NCI-H345 treated with DMSO at 0.1 percent for 48 hours (cell line): ENCODE results near the gene MBD3L2.
"Not testable (repeated sequence)": the region's sequence is repeated elsewhere in the genome, so short reads cannot be mapped to it uniquely, and the experiment has no call there.

Experiments
- DNase-seq: peaks from one replicate; lab custom pipeline; 2025; ENCODE audit not compliant: unreplicated experiment; lab: John Stamatoyannopoulos, UW

The MBD3L2 gene

DNA sequence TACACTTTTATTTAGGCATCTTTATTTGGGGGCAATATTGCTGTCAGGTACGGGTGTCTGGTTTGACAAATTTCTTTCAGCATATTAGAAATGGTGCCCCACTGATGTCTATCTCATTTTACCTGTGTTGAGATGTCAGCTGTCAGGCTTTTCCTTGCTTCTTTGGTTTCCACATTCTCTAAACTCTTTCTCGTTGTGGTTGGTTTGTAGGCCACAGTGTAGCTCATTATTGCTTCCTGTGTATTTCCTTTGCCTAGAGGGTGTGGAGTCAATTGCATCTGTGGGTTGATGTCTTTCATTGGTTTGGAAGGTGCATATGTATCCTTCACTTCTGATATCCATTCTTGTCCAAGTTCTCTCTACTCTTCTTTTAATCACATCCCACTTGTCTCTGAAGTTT is 10.9 kb downstream of the MBD3L2 start:
- DNase-seq: not testable (repeated sequence)

GRCh38 chr19:7063339-7063738 is 14.2 kb downstream of the MBD3L2 start:
- DNase-seq: no peak

DNA sequence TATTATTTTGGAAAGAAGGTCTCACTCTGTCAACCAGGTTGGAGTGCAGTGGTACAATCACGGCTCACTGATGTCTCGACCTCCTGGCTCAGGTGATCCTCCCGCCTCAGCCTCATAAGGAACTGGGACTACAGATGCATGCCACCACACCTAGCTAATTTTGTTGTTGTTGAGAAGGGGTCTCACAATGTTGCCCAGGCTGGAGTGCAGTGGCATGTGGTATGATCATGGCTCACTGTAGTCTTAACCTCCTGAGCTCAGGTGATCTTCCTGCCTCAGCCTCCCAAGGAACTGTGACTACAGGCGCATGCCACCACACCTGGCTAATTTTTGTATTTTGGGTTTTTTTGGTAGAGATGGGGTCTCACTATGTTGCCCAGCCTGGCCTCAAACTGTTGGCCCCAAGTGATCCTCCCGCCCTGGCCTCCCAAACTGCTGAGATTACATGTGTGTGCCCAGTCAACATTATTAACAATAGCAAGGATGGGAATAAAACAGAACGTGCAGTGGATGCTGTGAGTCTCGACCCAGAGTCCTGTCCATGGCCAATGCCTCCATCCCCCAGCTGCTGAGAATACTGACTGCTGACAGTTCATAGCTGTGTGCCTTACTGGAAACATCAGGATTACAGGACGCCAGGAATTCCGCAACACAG is 14.8 kb downstream of the MBD3L2 start:
- no peak for DNase-seq

- DNase-seq: not testable (repeated sequence)
Measured at GRCh38 chr19:7067122-7067521, 18.0 kb downstream of the MBD3L2 start.

GRCh38 chr19:7067716-7068115 is 18.6 kb downstream of the MBD3L2 start:
- DNase-seq: no peak

- no peak for DNase-seq
Measured at GRCh38 chr19:7068599-7068998, 19.5 kb downstream of the MBD3L2 start.

GRCh38 chr19:7069042-7069903 is 20.2 kb downstream of the MBD3L2 start, which contains the start of gene ZNF557:
Gene ZNF557, plus strand, starts transcription at chr19:7069703. Its CDS starts 5,372 bp downstream, at chr19:7075075.
- DNase-seq: peak; percentile 81

DNA sequence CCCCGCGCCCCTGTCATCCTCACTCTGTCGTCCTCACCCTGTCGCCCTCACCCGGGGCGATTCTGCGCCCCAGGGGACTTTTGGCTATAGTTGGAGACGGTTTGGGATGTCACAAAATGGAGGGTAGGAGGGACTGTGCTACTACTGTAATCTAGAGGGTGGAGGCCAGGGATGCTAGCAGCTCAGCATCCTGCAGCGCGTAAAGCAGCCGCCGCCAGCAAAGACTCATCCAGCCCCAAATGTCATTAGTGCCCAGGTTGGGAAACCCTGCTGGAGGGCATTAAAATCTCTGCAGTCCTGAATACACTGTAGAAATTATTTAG is 20.7 kb downstream of the MBD3L2 start:
- DNase-seq: no peak

- DNase-seq: no peak
Measured at GRCh38 chr19:7072541-7072940, 23.4 kb downstream of the MBD3L2 start.

DNA sequence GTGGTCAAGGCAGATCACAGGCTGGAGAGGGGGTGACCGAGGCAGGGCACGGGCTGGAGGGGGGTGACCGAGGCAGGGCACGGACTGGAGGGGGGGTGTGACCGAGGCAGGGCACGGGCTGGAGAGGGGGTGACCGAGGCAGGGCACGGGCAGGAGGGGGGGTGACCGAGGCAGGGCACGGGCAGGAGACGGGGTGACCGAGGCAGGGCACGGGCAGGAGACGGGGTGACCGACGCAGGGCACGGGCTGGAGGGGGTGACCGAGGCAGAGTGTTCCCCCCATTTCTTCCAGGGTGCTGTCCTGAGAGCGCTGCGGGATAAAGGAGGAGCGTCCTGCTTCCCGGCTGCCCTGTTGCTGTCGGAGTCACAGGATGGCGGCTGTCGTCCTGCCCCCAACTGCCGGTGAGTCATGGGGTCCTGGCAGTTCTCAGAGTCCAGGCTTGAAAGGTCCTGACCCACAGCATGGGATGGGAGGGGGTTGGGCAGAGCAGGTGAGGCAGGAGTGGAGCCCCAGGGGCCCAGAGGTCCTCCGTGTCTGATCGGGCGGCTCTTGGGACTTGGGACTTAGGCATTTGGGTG is 25.7 kb downstream of the MBD3L2 start:
- DNase-seq: no peak

DNA sequence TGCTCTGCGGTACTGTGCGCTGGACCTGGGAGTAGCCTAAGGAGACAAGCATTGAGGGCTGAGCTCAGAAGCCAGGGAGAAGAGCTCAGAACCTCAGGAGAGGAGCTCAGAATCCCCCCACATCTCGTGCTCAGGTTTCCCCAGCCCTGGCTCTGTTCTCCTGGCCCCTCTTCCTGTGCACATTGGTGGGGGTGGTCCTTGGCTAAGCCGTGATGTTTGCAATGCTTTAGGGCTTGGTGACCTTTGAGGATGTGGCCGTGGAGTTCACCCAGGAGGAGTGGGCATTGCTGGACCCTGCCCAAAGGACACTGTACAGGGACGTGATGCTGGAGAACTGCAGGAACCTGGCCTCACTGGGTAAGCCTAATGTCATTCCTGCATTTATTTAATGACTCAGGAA is 27.0 kb downstream of the MBD3L2 start:
- DNase-seq: no peak

GRCh38 chr19:7078008-7078407 is 28.9 kb downstream of the MBD3L2 start:
- DNase-seq: no peak

- DNase-seq: no peak
Measured at GRCh38 chr19:7083076-7083956, 34.2 kb downstream of the MBD3L2 start.

- no peak for DNase-seq
Measured at GRCh38 chr19:7088999-7089398, 39.9 kb downstream of the MBD3L2 start.

DNA sequence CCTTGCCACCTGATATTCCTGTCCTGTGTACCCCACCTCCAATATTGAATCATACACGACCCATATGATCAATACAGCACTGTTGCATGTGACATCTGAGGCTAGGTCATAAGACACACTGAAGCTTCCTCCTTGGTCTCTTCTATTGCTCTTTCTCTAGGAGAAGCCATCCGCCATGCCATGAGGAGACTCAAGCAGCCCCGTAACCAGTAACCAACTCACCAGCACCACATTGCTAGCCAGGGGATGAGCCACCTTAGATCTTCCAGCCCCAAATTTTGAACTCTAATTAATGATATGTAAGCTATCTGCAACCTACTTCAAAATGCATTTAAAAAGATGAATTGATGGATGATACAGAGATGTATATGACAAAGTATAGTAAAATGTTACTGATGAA is 49.0 kb downstream of the MBD3L2 start:
- no peak for DNase-seq

DNA sequence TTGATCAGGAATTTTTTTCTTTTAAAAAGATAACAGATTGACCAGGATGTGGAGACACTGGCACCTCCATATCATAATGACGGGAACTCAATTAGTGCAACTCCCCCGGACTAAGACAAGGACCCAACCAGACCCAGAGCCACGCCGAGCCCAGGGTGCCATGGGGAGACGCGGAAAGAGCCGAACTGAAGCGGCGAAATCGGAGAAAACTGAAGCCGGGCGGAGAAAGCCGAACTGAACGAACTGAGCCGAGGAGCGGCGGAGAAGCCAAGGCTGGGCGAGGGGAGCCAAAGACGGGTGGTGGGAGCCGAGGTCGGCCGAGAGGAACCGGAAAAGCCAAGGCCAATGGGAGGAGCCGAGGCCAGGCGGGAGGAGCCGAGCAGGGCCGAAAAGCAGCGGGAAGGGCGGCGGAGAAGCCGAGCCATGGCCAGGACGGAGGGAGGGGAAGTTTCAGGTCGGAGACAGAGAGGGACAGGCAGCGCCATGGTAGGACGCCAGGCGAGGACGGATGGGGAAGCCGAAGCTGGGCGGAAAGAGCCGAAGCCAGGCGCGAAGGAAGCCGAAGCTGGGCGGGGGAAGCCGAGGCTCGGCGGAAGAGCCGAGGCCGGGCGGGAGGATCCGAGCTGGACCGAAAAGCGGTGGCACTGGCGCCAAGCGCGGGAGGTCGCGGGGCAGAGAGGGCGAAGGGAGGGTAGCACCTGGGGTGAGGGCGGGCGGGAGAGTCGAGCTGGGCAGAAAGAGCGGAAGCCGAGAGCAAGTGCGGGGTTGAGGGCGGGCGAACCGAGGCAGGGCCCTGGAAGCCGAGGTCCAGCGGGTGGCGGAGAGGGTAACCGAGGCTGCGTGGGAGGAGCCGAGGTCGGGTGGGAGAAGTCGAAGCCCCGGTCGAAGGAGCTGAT is 49.8 kb downstream of the MBD3L2 start:
- DNase-seq: peak; percentile 72

DNA sequence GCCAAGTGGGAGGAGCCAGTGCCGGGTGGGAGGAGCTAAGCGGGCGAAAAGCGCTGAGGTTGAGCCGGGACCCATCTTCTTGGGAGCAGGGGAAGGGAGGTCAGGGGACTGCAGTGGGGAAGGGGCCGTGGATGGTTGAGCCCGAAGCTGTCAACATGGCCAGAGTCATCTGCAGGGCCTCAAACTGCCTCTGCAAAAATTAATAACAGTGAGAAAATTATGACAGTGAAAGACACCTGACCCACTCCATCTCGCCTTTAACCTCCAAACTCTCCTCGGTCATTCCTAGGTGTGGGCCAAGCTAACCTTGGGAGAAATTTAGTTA is 50.4 kb downstream of the MBD3L2 start:
- DNase-seq: no peak
